NCI-H1092 (cell line): ENCODE measurements around the gene HSPA1A.

Source experiments
- DNase-seq: peaks from one replicate; lab custom pipeline; 2025; lab: John Stamatoyannopoulos, UW

HSPA1A gene

GRCh38 chr6:31865205-31866118, 50.1 kb downstream of the HSPA1A start:
- no peak for DNase-seq
